ENCODE data around the gene COBL.

The COBL gene

DNA sequence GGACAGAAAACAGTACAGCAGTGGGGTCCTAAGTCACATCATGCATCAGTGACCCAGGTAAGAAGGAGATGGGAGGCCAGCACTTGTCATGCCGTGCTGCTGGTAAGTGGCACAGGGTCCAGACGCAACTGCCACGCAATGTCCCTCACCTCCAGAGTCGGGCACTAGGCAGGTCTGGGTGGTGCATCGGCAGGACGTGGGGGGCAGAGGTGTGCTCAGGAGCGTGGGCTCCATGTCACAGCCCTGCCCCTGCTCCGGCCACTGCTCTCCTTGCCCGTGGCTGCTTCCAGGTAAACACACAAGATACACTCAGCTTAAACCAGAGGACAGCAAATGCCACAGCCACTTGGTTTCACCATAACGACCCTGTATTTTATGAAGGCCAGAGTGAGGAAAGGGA, 47.3 kb downstream of the COBL start:
- no peak overlapping the region for H3K4me3 ChIP-seq (ENCODE audit: severe bottlenecking)
- no peaks in the 10 kb centered on the region for H3K4me1 ChIP-seq (ENCODE audit: insufficient read depth, poor library complexity, severe bottlenecking)
- H3K36me3 ChIP-seq (ENCODE audit: low read depth): no peaks in the 10 kb centered on the region
- TF ChIP-seq, protein P1, sequence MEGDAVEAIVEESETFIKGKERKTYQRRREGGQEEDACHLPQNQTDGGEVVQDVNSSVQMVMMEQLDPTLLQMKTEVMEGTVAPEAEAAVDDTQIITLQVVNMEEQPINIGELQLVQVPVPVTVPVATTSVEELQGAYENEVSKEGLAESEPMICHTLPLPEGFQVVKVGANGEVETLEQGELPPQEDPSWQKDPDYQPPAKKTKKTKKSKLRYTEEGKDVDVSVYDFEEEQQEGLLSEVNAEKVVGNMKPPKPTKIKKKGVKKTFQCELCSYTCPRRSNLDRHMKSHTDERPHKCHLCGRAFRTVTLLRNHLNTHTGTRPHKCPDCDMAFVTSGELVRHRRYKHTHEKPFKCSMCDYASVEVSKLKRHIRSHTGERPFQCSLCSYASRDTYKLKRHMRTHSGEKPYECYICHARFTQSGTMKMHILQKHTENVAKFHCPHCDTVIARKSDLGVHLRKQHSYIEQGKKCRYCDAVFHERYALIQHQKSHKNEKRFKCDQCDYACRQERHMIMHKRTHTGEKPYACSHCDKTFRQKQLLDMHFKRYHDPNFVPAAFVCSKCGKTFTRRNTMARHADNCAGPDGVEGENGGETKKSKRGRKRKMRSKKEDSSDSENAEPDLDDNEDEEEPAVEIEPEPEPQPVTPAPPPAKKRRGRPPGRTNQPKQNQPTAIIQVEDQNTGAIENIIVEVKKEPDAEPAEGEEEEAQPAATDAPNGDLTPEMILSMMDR (IDR thresholded peaks at IDR 0.05; ENCODE audit: poor library complexity, severe bottlenecking): no peak
- H3K27me3 ChIP-seq (ENCODE audit: insufficient read depth, poor library complexity, severe bottlenecking): no peaks in the 10 kb centered on the region
- H3K27ac ChIP-seq (ENCODE audit: poor library complexity, severe bottlenecking): no peak overlapping the region
- no peaks in the 10 kb centered on the region for H3K9me3 ChIP-seq (ENCODE audit: severe bottlenecking)
- ATAC-seq (ENCODE audit: low read depth) (no peak), DNase-seq (ENCODE audit: low spot score) (no peak)

DNA sequence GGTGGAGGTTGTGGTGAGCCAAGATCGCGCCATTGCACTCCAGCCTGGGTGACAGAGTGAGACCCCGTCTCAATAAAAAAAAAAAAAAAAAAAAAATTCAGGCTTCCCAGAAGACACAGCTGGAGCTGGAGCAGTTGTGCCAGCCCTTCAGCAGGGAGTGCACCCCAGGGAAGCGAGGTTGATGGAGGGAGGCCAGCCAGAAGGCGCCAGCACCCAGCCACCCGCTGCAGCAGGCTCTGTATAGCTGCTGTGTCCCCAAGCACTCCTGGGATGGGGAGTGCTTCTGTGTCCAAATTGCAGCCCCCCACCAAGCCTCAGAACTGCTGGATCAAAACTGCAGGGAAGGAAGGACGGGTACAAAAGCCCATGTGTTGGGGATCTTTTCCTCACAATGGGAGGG, 47.8 kb downstream of the COBL start:
- DNase-seq (ENCODE audit: low spot score) (no peak), ATAC-seq (ENCODE audit: low read depth) (no peak)
- TF ChIP-seq, protein P1 (IDR thresholded peaks at IDR 0.05; ENCODE audit: poor library complexity, severe bottlenecking): no peak
- H3K4me3 ChIP-seq (ENCODE audit: severe bottlenecking): no peak overlapping the region
- no peaks in the 10 kb centered on the region for H3K27me3 ChIP-seq (ENCODE audit: insufficient read depth, poor library complexity, severe bottlenecking)
- no peaks in the 10 kb centered on the region for H3K9me3 ChIP-seq (ENCODE audit: severe bottlenecking)
- no peak overlapping the region for H3K27ac ChIP-seq (ENCODE audit: poor library complexity, severe bottlenecking)
- no peaks in the 10 kb centered on the region for H3K4me1 ChIP-seq (ENCODE audit: insufficient read depth, poor library complexity, severe bottlenecking)
- no peaks in the 10 kb centered on the region for H3K36me3 ChIP-seq (ENCODE audit: low read depth)

DNA sequence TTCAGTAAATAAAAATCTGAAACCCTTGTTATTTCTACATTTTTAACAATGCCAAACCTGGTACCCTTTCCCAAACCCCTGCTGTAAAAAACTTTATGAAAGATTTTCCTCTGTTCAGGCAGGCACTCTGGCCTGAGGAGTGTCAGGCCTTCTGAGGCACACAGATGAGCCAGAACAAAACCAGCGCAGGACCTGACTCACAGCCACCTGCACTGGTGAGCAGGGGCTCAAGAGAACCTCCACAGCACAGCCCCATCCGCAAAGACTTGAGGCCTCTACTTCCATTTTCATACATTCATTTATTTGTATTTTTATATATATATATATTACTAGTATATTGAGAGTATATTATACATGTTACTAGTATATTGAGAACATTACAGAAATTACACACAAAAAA, 49.4 kb downstream of the COBL start:
- no peaks in the 10 kb centered on the region for H3K27me3 ChIP-seq (ENCODE audit: insufficient read depth, poor library complexity, severe bottlenecking)
- DNase-seq (ENCODE audit: low spot score) (no peak), ATAC-seq (ENCODE audit: low read depth) (no peak)
- no peaks in the 10 kb centered on the region for H3K4me1 ChIP-seq (ENCODE audit: insufficient read depth, poor library complexity, severe bottlenecking)
- TF ChIP-seq, protein P1 (IDR thresholded peaks at IDR 0.05; ENCODE audit: poor library complexity, severe bottlenecking): no peak
- no peaks in the 10 kb centered on the region for H3K36me3 ChIP-seq (ENCODE audit: low read depth)
- no peaks in the 10 kb centered on the region for H3K9me3 ChIP-seq (ENCODE audit: severe bottlenecking)
- no peak overlapping the region for H3K27ac ChIP-seq (ENCODE audit: poor library complexity, severe bottlenecking)
- no peak overlapping the region for H3K4me3 ChIP-seq (ENCODE audit: severe bottlenecking)

DNA sequence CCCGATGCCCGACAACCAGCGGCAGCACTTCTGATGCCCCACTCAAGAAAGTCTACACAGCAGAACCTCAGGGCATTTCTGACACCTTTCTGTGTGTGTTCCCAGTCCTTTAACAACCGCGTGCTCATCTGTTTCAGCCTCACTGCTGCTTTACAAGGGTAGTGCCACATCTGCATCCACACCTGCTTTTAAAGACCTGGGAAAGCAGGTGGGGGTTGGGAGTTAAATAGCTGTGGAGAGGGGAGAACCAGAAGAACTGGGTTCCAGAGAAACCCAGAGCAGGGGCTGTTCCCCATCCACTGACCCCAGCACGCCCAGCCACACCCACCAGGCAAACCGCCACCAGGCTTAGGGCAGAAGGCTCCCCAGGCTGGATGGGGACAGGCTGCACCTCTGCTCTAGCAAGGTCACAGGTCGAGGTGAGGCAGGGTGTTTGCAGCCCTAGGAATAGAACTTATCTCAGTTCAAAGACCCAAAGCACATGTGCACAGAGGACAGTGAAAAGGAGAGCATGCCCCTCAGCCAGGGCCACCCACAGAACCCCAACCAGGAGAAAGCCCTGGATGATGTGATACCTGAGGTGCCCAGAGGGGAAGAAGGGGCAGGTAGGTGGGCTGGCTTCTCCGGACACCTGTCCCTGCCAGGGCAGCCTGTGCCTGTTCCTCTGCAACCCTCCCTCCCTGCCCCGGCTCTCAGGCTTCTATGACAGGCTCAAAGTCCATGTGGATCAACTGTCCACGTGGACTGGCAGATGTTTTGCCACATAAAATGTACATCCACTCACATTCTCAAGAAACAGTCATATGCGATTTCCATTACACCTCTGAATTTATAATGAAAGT, 51.3 kb downstream of the COBL start:
- no peak for DNase-seq (ENCODE audit: low spot score)
- TF ChIP-seq, protein P1 (IDR thresholded peaks at IDR 0.05; ENCODE audit: poor library complexity, severe bottlenecking): no peak
- Histone ChIP-seq H3K27ac (ENCODE audit: poor library complexity, severe bottlenecking) (no peak overlapping the region), H3K36me3 (ENCODE audit: low read depth) (no peaks in the 10 kb centered on the region), H3K4me1 (ENCODE audit: insufficient read depth, poor library complexity, severe bottlenecking) (no peaks in the 10 kb centered on the region), H3K4me3 (ENCODE audit: severe bottlenecking) (no peak overlapping the region), H3K9me3 (ENCODE audit: severe bottlenecking) (no peaks in the 10 kb centered on the region), H3K27me3 (ENCODE audit: insufficient read depth, poor library complexity, severe bottlenecking) (no peaks in the 10 kb centered on the region)
- no peak for ATAC-seq (ENCODE audit: low read depth)
